Measurements from ENCODE around the gene TSPAN1.

Gene TSPAN1

GRCh38 chr1:46134660-46135331, 40.1 kb upstream of the TSPAN1 start:
- Histone ChIP-seq H3K4me3 (ENCODE audit: low read length in 2 of 2) (no peak overlapping the region), H3K27me3 (ENCODE audit: control insufficient read depth in 2 of 2, insufficient read depth in 2 of 2, low read length in 2 of 2) (peaks cover 8 to 14% of the 10 kb centered on the region in 2 donors), H3K9ac (ENCODE audit: low read depth in 1 of 2, low read length in 2 of 2) (no peak overlapping the region), H3K36me3 (ENCODE audit: control insufficient read depth in 2 of 2, insufficient read depth in 2 of 2, low read length in 2 of 2) (no peaks in the 10 kb centered on the region), H3K9me3 (ENCODE audit: control insufficient read depth in 2 of 2, low read length in 2 of 2) (no peaks in the 10 kb centered on the region), H3K27ac (ENCODE audit: low read depth in 2 of 2, low read length in 2 of 2) (no peak overlapping the region), H3K4me1 (ENCODE audit: control insufficient read depth in 2 of 2, insufficient read depth in 2 of 2, low read length in 2 of 2) (peaks cover 6 to 16% of the 10 kb centered on the region in 2 donors)

GRCh38 chr1:46136711-46137110, 38.2 kb upstream of the TSPAN1 start:
- no peaks in the 10 kb centered on the region for H3K27me3 ChIP-seq (ENCODE audit: control insufficient read depth in 2 of 2, insufficient read depth in 2 of 2, low read length in 2 of 2)
- peaks cover 3 to 12% of the 10 kb centered on the region in 2 donors for H3K4me1 ChIP-seq (ENCODE audit: control insufficient read depth in 2 of 2, insufficient read depth in 2 of 2, low read length in 2 of 2)
- H3K4me3 ChIP-seq (ENCODE audit: low read length in 2 of 2) = no peak overlapping the region
- H3K9me3 ChIP-seq (ENCODE audit: control insufficient read depth in 2 of 2, low read length in 2 of 2) = no peaks in the 10 kb centered on the region
- H3K9ac ChIP-seq (ENCODE audit: low read depth in 1 of 2, low read length in 2 of 2) = no peak overlapping the region
- H3K27ac ChIP-seq (ENCODE audit: low read depth in 2 of 2, low read length in 2 of 2) = no peak overlapping the region
- no peaks in the 10 kb centered on the region for H3K36me3 ChIP-seq (ENCODE audit: control insufficient read depth in 2 of 2, insufficient read depth in 2 of 2, low read length in 2 of 2)

- H3K9ac ChIP-seq (ENCODE audit: low read depth in 1 of 2, low read length in 2 of 2) = no peak overlapping the region
- no peaks in the 10 kb centered on the region for H3K9me3 ChIP-seq (ENCODE audit: control insufficient read depth in 2 of 2, low read length in 2 of 2)
- H3K36me3 ChIP-seq (ENCODE audit: control insufficient read depth in 2 of 2, insufficient read depth in 2 of 2, low read length in 2 of 2) = no peaks in the 10 kb centered on the region
- H3K27me3 ChIP-seq (ENCODE audit: control insufficient read depth in 2 of 2, insufficient read depth in 2 of 2, low read length in 2 of 2) = no peaks in the 10 kb centered on the region
- H3K4me3 ChIP-seq (ENCODE audit: low read length in 2 of 2) = no peak overlapping the region
- H3K4me1 ChIP-seq (ENCODE audit: control insufficient read depth in 2 of 2, insufficient read depth in 2 of 2, low read length in 2 of 2) = peaks cover 3 to 6% of the 10 kb centered on the region in 2 donors
- no peak overlapping the region for H3K27ac ChIP-seq (ENCODE audit: low read depth in 2 of 2, low read length in 2 of 2)
Observed at GRCh38 chr1:46137916-46138315, 37.0 kb upstream of the TSPAN1 start.

- Histone ChIP-seq H3K27ac (ENCODE audit: low read depth in 2 of 2, low read length in 2 of 2) (no peak overlapping the region), H3K4me3 (ENCODE audit: low read length in 2 of 2) (no peak overlapping the region), H3K9me3 (ENCODE audit: control insufficient read depth in 2 of 2, low read length in 2 of 2) (no peaks in the 10 kb centered on the region), H3K4me1 (ENCODE audit: control insufficient read depth in 2 of 2, insufficient read depth in 2 of 2, low read length in 2 of 2) (no peaks in the 10 kb centered on the region), H3K36me3 (ENCODE audit: control insufficient read depth in 2 of 2, insufficient read depth in 2 of 2, low read length in 2 of 2) (no peaks in the 10 kb centered on the region), H3K9ac (ENCODE audit: low read depth in 1 of 2, low read length in 2 of 2) (no peak overlapping the region), H3K27me3 (ENCODE audit: control insufficient read depth in 2 of 2, insufficient read depth in 2 of 2, low read length in 2 of 2) (no peaks in the 10 kb centered on the region)
Observed at GRCh38 chr1:46148318-46148717, 26.6 kb upstream of the TSPAN1 start.

GRCh38 chr1:46150085-46150484, 24.8 kb upstream of the TSPAN1 start:
- H3K4me3 ChIP-seq (ENCODE audit: low read length in 2 of 2) = no peak overlapping the region
- H3K27me3 ChIP-seq (ENCODE audit: control insufficient read depth in 2 of 2, insufficient read depth in 2 of 2, low read length in 2 of 2) = no peaks in the 10 kb centered on the region
- H3K4me1 ChIP-seq (ENCODE audit: control insufficient read depth in 2 of 2, insufficient read depth in 2 of 2, low read length in 2 of 2) = no peaks in the 10 kb centered on the region
- no peaks in the 10 kb centered on the region for H3K36me3 ChIP-seq (ENCODE audit: control insufficient read depth in 2 of 2, insufficient read depth in 2 of 2, low read length in 2 of 2)
- no peak overlapping the region for H3K27ac ChIP-seq (ENCODE audit: low read depth in 2 of 2, low read length in 2 of 2)
- H3K9me3 ChIP-seq (ENCODE audit: control insufficient read depth in 2 of 2, low read length in 2 of 2) = no peaks in the 10 kb centered on the region
- no peak overlapping the region for H3K9ac ChIP-seq (ENCODE audit: low read depth in 1 of 2, low read length in 2 of 2)

GRCh38 chr1:46152016-46152415, 22.9 kb upstream of the TSPAN1 start:
- Histone ChIP-seq H3K27ac (ENCODE audit: low read depth in 2 of 2, low read length in 2 of 2) (no peak overlapping the region), H3K36me3 (ENCODE audit: control insufficient read depth in 2 of 2, insufficient read depth in 2 of 2, low read length in 2 of 2) (no peaks in the 10 kb centered on the region), H3K9ac (ENCODE audit: low read depth in 1 of 2, low read length in 2 of 2) (no peak overlapping the region), H3K27me3 (ENCODE audit: control insufficient read depth in 2 of 2, insufficient read depth in 2 of 2, low read length in 2 of 2) (no peaks in the 10 kb centered on the region), H3K4me3 (ENCODE audit: low read length in 2 of 2) (no peak overlapping the region), H3K9me3 (ENCODE audit: control insufficient read depth in 2 of 2, low read length in 2 of 2) (no peaks in the 10 kb centered on the region), H3K4me1 (ENCODE audit: control insufficient read depth in 2 of 2, insufficient read depth in 2 of 2, low read length in 2 of 2) (no peaks in the 10 kb centered on the region)

- Histone ChIP-seq H3K4me1 (ENCODE audit: control insufficient read depth in 2 of 2, insufficient read depth in 2 of 2, low read length in 2 of 2) (no peaks in the 10 kb centered on the region), H3K9ac (ENCODE audit: low read depth in 1 of 2, low read length in 2 of 2) (no peak overlapping the region), H3K27ac (ENCODE audit: low read depth in 2 of 2, low read length in 2 of 2) (no peak overlapping the region), H3K36me3 (ENCODE audit: control insufficient read depth in 2 of 2, insufficient read depth in 2 of 2, low read length in 2 of 2) (no peaks in the 10 kb centered on the region), H3K9me3 (ENCODE audit: control insufficient read depth in 2 of 2, low read length in 2 of 2) (no peaks in the 10 kb centered on the region), H3K4me3 (ENCODE audit: low read length in 2 of 2) (no peak overlapping the region), H3K27me3 (ENCODE audit: control insufficient read depth in 2 of 2, insufficient read depth in 2 of 2, low read length in 2 of 2) (no peaks in the 10 kb centered on the region)
Observed at GRCh38 chr1:46153228-46153627, 21.7 kb upstream of the TSPAN1 start.

- Histone ChIP-seq H3K9ac (ENCODE audit: low read depth in 1 of 2, low read length in 2 of 2) (no peak overlapping the region), H3K4me3 (ENCODE audit: low read length in 2 of 2) (no peak overlapping the region)
Observed at GRCh38 chr1:46153732-46154131, 21.2 kb upstream of the TSPAN1 start.

GRCh38 chr1:46157916-46158311, 17.0 kb upstream of the TSPAN1 start:
- no peak overlapping the region for H3K4me3 ChIP-seq (ENCODE audit: low read length in 2 of 2)
- no peaks in the 10 kb centered on the region for H3K36me3 ChIP-seq (ENCODE audit: control insufficient read depth in 2 of 2, insufficient read depth in 2 of 2, low read length in 2 of 2)
- no peaks in the 10 kb centered on the region for H3K4me1 ChIP-seq (ENCODE audit: control insufficient read depth in 2 of 2, insufficient read depth in 2 of 2, low read length in 2 of 2)
- H3K9ac ChIP-seq (ENCODE audit: low read depth in 1 of 2, low read length in 2 of 2) = no peak overlapping the region
- H3K9me3 ChIP-seq (ENCODE audit: control insufficient read depth in 2 of 2, low read length in 2 of 2) = no peaks in the 10 kb centered on the region
- no peak overlapping the region for H3K27ac ChIP-seq (ENCODE audit: low read depth in 2 of 2, low read length in 2 of 2)
- H3K27me3 ChIP-seq (ENCODE audit: control insufficient read depth in 2 of 2, insufficient read depth in 2 of 2, low read length in 2 of 2) = no peaks in the 10 kb centered on the region

More at GRCh38 chr1:46153732-46154131, 21.2 kb upstream of the TSPAN1 start:
- Histone ChIP-seq H3K36me3 (ENCODE audit: control insufficient read depth in 2 of 2, insufficient read depth in 2 of 2, low read length in 2 of 2) (no peaks in the 10 kb centered on the region), H3K27me3 (ENCODE audit: control insufficient read depth in 2 of 2, insufficient read depth in 2 of 2, low read length in 2 of 2) (no peaks in the 10 kb centered on the region), H3K9me3 (ENCODE audit: control insufficient read depth in 2 of 2, low read length in 2 of 2) (no peaks in the 10 kb centered on the region), H3K27ac (ENCODE audit: low read depth in 2 of 2, low read length in 2 of 2) (no peak overlapping the region), H3K4me1 (ENCODE audit: control insufficient read depth in 2 of 2, insufficient read depth in 2 of 2, low read length in 2 of 2) (no peaks in the 10 kb centered on the region)

- H3K27ac ChIP-seq (ENCODE audit: low read depth in 2 of 2, low read length in 2 of 2) = no peak overlapping the region
- no peak overlapping the region for H3K4me3 ChIP-seq (ENCODE audit: low read length in 2 of 2)
- no peaks in the 10 kb centered on the region for H3K9me3 ChIP-seq (ENCODE audit: control insufficient read depth in 2 of 2, low read length in 2 of 2)
- H3K9ac ChIP-seq (ENCODE audit: low read depth in 1 of 2, low read length in 2 of 2) = no peak overlapping the region
- no peaks in the 10 kb centered on the region for H3K4me1 ChIP-seq (ENCODE audit: control insufficient read depth in 2 of 2, insufficient read depth in 2 of 2, low read length in 2 of 2)
- H3K27me3 ChIP-seq (ENCODE audit: control insufficient read depth in 2 of 2, insufficient read depth in 2 of 2, low read length in 2 of 2) = no peaks in the 10 kb centered on the region
- H3K36me3 ChIP-seq (ENCODE audit: control insufficient read depth in 2 of 2, insufficient read depth in 2 of 2, low read length in 2 of 2) = no peaks in the 10 kb centered on the region
Observed at GRCh38 chr1:46158312-46159281, 16.3 kb upstream of the TSPAN1 start.

Data from mucosa of rectum (tissue), 2 donors.